GM21381 (cell line): ENCODE data around the gene MDC1.

Experiments
- ATAC-seq: cut with Tn5 transposase; IDR thresholded peaks from one replicate; pipeline ENCODE4 v1.9.1; 2021; ENCODE audit warnings: mild to moderate bottlenecking, moderate library complexity; ENCODE audit not compliant: unreplicated experiment

Gene MDC1

GRCh38 chr6:30747902-30748769 lies 31.1 kb upstream of the MDC1 start:
- no peak for ATAC-seq

GRCh38 chr6:30747300-30747687 lies 30.2 kb upstream of the MDC1 start:
- ATAC-seq: no peak

- ATAC-seq: no peak
Observed at GRCh38 chr6:30744054-30744805, 27.1 kb upstream of the MDC1 start, which contains the start of gene IER3. IER3 (minus strand) TSS chr6:30744547; CDS start chr6:30744518, 29 bp downstream.

- no peak for ATAC-seq
Observed at GRCh38 chr6:30743099-30744053, 26.3 kb upstream of the MDC1 start.

GRCh38 chr6:30742316-30743098 lies 25.4 kb upstream of the MDC1 start, which contains the start of gene FLOT1:
FLOT1 (minus strand) TSS chr6:30742687; CDS start chr6:30742189, 498 bp downstream.
- ATAC-seq: peak; percentile 72

GRCh38 chr6:30741789-30742315 lies 24.8 kb upstream of the MDC1 start:
- ATAC-seq: no peak

- no peak for ATAC-seq
Observed at GRCh38 chr6:30741063-30741779, 24.1 kb upstream of the MDC1 start.

- no peak for ATAC-seq
Observed at GRCh38 chr6:30740540-30740870, 23.4 kb upstream of the MDC1 start.

GRCh38 chr6:30738532-30738931 lies 21.5 kb upstream of the MDC1 start:
- ATAC-seq: no peak

GRCh38 chr6:30735668-30736314 lies 18.7 kb upstream of the MDC1 start:
- ATAC-seq: no peak

GRCh38 chr6:30732237-30732943 lies 15.3 kb upstream of the MDC1 start:
- ATAC-seq: no peak

- ATAC-seq: no peak
Observed at GRCh38 chr6:30730601-30731435, 13.7 kb upstream of the MDC1 start.

- no peak for ATAC-seq
Observed at GRCh38 chr6:30727920-30728553, 11.0 kb upstream of the MDC1 start.

GRCh38 chr6:30726506-30727413 lies 9.7 kb upstream of the MDC1 start:
- ATAC-seq: no peak

- ATAC-seq: no peak
Observed at GRCh38 chr6:30725713-30726505, 8.8 kb upstream of the MDC1 start.
